ENCODE results near the gene SNORC.

DNA sequence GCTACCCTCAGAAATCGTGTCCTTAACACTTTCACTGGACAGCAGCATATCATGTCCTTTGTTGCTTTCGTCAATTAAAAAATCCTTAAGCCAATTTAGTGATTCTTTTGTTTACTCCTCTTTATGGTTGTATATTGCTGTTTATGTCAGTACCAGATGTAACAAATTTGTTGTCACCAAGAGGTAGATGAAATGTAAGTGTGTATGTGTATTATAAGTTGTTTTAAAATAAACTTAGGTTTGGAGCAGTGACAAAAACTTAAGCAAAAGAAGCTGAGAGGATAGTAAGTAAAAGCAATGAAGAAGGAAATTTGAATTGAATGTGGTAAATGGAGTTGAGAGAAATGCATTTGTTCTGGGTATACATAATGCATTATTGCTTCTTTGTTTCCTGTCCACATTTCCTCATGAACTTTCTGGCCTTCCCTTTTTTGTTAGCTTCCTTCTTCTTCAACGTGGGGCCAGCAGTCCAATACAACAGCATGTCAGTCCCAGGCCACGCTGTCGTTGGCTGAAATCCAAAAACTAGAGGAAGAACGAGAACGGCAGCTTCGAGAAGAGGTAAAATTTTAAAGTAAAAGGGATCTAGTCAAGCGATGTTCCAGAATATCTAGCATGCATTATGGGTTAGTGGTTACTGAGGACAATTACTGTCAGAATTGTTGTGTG lies 30.5 kb upstream of the SNORC start:
- TF ChIP-seq JUN (CRISPR knock-in tag; IDR thresholded peaks at IDR 0.05) (no peak), EP300 (IDR thresholded peaks at IDR 0.05; ENCODE audit: low read depth in 2 of 2, low read length in 2 of 2) (no peak), EP300 (CRISPR knock-in tag; IDR thresholded peaks at IDR 0.05; ENCODE audit: borderline replicate concordance) (no peak), HNRNPH1 (optimal IDR thresholded peaks at IDR 0.05; ENCODE audit: low read depth, low read length) (no peak), YY1 (IDR thresholded peaks at IDR 0.05; ENCODE audit: insufficient read depth, insufficient replicate concordance, low read depth, low read length) (no peak), EZH2 (conservative IDR thresholded peaks at IDR 0.05; ENCODE audit: low read depth, low read length) (no peak), GATAD1 (CRISPR knock-in tag; IDR thresholded peaks at IDR 0.05) (no peak)
- TF ChIP-seq, protein P1, sequence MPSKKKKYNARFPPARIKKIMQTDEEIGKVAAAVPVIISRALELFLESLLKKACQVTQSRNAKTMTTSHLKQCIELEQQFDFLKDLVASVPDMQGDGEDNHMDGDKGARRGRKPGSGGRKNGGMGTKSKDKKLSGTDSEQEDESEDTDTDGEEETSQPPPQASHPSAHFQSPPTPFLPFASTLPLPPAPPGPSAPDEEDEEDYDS (CRISPR knock-in tag; IDR thresholded peaks at IDR 0.05), result no peak
- TF ChIP-seq, protein P2, sequence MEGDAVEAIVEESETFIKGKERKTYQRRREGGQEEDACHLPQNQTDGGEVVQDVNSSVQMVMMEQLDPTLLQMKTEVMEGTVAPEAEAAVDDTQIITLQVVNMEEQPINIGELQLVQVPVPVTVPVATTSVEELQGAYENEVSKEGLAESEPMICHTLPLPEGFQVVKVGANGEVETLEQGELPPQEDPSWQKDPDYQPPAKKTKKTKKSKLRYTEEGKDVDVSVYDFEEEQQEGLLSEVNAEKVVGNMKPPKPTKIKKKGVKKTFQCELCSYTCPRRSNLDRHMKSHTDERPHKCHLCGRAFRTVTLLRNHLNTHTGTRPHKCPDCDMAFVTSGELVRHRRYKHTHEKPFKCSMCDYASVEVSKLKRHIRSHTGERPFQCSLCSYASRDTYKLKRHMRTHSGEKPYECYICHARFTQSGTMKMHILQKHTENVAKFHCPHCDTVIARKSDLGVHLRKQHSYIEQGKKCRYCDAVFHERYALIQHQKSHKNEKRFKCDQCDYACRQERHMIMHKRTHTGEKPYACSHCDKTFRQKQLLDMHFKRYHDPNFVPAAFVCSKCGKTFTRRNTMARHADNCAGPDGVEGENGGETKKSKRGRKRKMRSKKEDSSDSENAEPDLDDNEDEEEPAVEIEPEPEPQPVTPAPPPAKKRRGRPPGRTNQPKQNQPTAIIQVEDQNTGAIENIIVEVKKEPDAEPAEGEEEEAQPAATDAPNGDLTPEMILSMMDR (CRISPR knock-in tag; IDR thresholded peaks at IDR 0.05), result no peak
